LNCaP clone FGC (cell line): Measurements from ENCODE around the gene PLXNA4.

Experiments used
- DNase-seq: peaks from one replicate; pipeline ENCODE4 v3.0.0-alpha.2; 2011; ENCODE audit warnings: low read depth
- H3K4me3 ChIP-seq: 2 replicates; pipeline ENCODE4 v1.5.1; 2011; ENCODE audit warnings: mild to moderate bottlenecking, low read depth, low read length, control low read depth
- CTCF ChIP-seq: IDR thresholded peaks from 2 replicates; pipeline ENCODE4 v1.5.1; 2012; ENCODE audit warnings: mild to moderate bottlenecking; ENCODE audit not compliant: control insufficient read depth, insufficient read depth; ENCODE audit errors: extremely low read depth

PLXNA4 gene

GRCh38 chr7:132592231-132592920 is 16.1 kb upstream of the PLXNA4 start:
- DNase-seq, result no peak
- TF ChIP-seq CTCF, result no peak
- H3K4me3 ChIP-seq, result no peak overlapping the region

GRCh38 chr7:132590162-132590561 is 13.9 kb upstream of the PLXNA4 start:
- TF ChIP-seq CTCF, result no peak
- DNase-seq, result no peak
- no peak overlapping the region for H3K4me3 ChIP-seq

- H3K4me3 ChIP-seq, result no peak overlapping the region
- no peak for DNase-seq
- no peak for TF ChIP-seq CTCF
These were observed 12.3 kb upstream of the PLXNA4 start for GRCh38 chr7:132588596-132588995.

- H3K4me3 ChIP-seq, result no peak overlapping the region
- no peak for TF ChIP-seq CTCF
- DNase-seq, result no peak
These were observed 8.7 kb upstream of the PLXNA4 start for GRCh38 chr7:132584796-132585494.

- no peak overlapping the region for H3K4me3 ChIP-seq
- TF ChIP-seq CTCF, result no peak
- no peak for DNase-seq
These were observed 5.2 kb upstream of the PLXNA4 start for GRCh38 chr7:132581431-132581830.

GRCh38 chr7:132580717-132581285 is 4.5 kb upstream of the PLXNA4 start:
- peak; percentile 89 for TF ChIP-seq CTCF
- peak; percentile 48 for DNase-seq
- no peak overlapping the region for H3K4me3 ChIP-seq
